Measurements from ENCODE around the gene AGAP1.

DNA sequence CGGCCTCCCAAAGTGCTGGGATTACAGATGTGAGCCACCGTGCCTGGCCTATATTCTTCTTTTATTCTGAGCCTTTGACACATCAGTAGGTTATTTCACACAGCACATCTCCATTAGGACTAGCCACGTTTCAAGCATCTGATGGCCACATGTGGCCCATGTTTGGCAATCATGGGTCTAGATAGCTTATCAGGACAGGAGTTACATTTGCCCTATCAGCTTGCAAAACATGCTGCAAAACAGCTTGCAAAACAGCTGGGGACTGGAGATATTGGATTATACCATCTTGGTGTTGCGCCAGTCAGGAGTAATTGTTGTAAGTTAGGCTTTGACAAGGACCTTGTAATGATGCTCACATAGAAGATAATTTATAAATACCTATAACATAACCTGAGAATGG, 579.4 kb downstream of the AGAP1 start:
- TF ChIP-seq, protein P1, sequence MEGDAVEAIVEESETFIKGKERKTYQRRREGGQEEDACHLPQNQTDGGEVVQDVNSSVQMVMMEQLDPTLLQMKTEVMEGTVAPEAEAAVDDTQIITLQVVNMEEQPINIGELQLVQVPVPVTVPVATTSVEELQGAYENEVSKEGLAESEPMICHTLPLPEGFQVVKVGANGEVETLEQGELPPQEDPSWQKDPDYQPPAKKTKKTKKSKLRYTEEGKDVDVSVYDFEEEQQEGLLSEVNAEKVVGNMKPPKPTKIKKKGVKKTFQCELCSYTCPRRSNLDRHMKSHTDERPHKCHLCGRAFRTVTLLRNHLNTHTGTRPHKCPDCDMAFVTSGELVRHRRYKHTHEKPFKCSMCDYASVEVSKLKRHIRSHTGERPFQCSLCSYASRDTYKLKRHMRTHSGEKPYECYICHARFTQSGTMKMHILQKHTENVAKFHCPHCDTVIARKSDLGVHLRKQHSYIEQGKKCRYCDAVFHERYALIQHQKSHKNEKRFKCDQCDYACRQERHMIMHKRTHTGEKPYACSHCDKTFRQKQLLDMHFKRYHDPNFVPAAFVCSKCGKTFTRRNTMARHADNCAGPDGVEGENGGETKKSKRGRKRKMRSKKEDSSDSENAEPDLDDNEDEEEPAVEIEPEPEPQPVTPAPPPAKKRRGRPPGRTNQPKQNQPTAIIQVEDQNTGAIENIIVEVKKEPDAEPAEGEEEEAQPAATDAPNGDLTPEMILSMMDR (IDR thresholded peaks at IDR 0.05), result no peak
- TF ChIP-seq EZH2 (IDR thresholded peaks at IDR 0.05) (no peak), EZH2phosphoT487 (IDR thresholded peaks at IDR 0.05) (no peak)

Data from neural progenitor cell (in vitro differentiated cells).